ENCODE measurements around the gene DLEU7.

The DLEU7 gene

GRCh38 chr13:50810468-50810867 is 33.0 kb downstream of the DLEU7 start:
- no peak overlapping the region for H3K27ac ChIP-seq (ENCODE audit: poor library complexity, severe bottlenecking)
- no peaks in the 10 kb centered on the region for H3K27me3 ChIP-seq (ENCODE audit: insufficient read depth, poor library complexity, severe bottlenecking)

GRCh38 chr13:50809133-50810090 is 34.1 kb downstream of the DLEU7 start:
- DNase-seq (ENCODE audit: low spot score): no peak
- no peaks in the 10 kb centered on the region for H3K36me3 ChIP-seq (ENCODE audit: low read depth)
- H3K4me1 ChIP-seq (ENCODE audit: insufficient read depth, poor library complexity, severe bottlenecking): no peaks in the 10 kb centered on the region
- H3K9me3 ChIP-seq (ENCODE audit: severe bottlenecking): no peaks in the 10 kb centered on the region
- TF ChIP-seq CTCF (IDR thresholded peaks at IDR 0.05; ENCODE audit: poor library complexity, severe bottlenecking): no peak
- H3K4me3 ChIP-seq (ENCODE audit: severe bottlenecking): no peak overlapping the region
- no peak overlapping the region for H3K27ac ChIP-seq (ENCODE audit: poor library complexity, severe bottlenecking)
- no peak for ATAC-seq (ENCODE audit: low read depth)
- no peaks in the 10 kb centered on the region for H3K27me3 ChIP-seq (ENCODE audit: insufficient read depth, poor library complexity, severe bottlenecking)

More at GRCh38 chr13:50810468-50810867, 33.0 kb downstream of the DLEU7 start:
- Histone ChIP-seq H3K36me3 (ENCODE audit: low read depth) (no peaks in the 10 kb centered on the region), H3K4me1 (ENCODE audit: insufficient read depth, poor library complexity, severe bottlenecking) (no peaks in the 10 kb centered on the region), H3K4me3 (ENCODE audit: severe bottlenecking) (no peak overlapping the region), H3K9me3 (ENCODE audit: severe bottlenecking) (no peaks in the 10 kb centered on the region)
- DNase-seq (ENCODE audit: low spot score): no peak
- no peak for ATAC-seq (ENCODE audit: low read depth)
- TF ChIP-seq CTCF (IDR thresholded peaks at IDR 0.05; ENCODE audit: poor library complexity, severe bottlenecking): no peak

- peak; percentile 4 for TF ChIP-seq CTCF (IDR thresholded peaks at IDR 0.05; ENCODE audit: poor library complexity, severe bottlenecking)
- DNase-seq (ENCODE audit: low spot score) (no peak), ATAC-seq (ENCODE audit: low read depth) (no peak)
- Histone ChIP-seq H3K9me3 (ENCODE audit: severe bottlenecking) (no peaks in the 10 kb centered on the region), H3K27me3 (ENCODE audit: insufficient read depth, poor library complexity, severe bottlenecking) (no peaks in the 10 kb centered on the region), H3K36me3 (ENCODE audit: low read depth) (no peaks in the 10 kb centered on the region), H3K27ac (ENCODE audit: poor library complexity, severe bottlenecking) (no peak overlapping the region), H3K4me3 (ENCODE audit: severe bottlenecking) (no peak overlapping the region), H3K4me1 (ENCODE audit: insufficient read depth, poor library complexity, severe bottlenecking) (no peaks in the 10 kb centered on the region)
Observed at GRCh38 chr13:50805805-50806204, 37.7 kb downstream of the DLEU7 start.

- ATAC-seq (ENCODE audit: low read depth) (peak; percentile 72), DNase-seq (ENCODE audit: low spot score) (no peak)
- H3K4me1 ChIP-seq (ENCODE audit: insufficient read depth, poor library complexity, severe bottlenecking): no peaks in the 10 kb centered on the region
- H3K36me3 ChIP-seq (ENCODE audit: low read depth): no peaks in the 10 kb centered on the region
- no peaks in the 10 kb centered on the region for H3K9me3 ChIP-seq (ENCODE audit: severe bottlenecking)
- no peak overlapping the region for H3K27ac ChIP-seq (ENCODE audit: poor library complexity, severe bottlenecking)
- no peaks in the 10 kb centered on the region for H3K27me3 ChIP-seq (ENCODE audit: insufficient read depth, poor library complexity, severe bottlenecking)
- H3K4me3 ChIP-seq (ENCODE audit: severe bottlenecking): no peak overlapping the region
- peak; percentile 76 for TF ChIP-seq CTCF (IDR thresholded peaks at IDR 0.05; ENCODE audit: poor library complexity, severe bottlenecking)
Observed at GRCh38 chr13:50801087-50801931, 42.2 kb downstream of the DLEU7 start.
